OCI-LY7 (cell line): ENCODE results near the gene RAP1B.

Source experiments
- EZH2phosphoT487 ChIP-seq: fragments of 200-600 bp; sonication (generic); IDR thresholded peaks from 2 replicates; pipeline ENCODE4 v1.6.1; 2018; ENCODE audit warnings: low read depth, borderline replicate concordance, mild to moderate bottlenecking, mixed run types, antibody characterized with exemption, low read length, moderate library complexity, mixed read lengths
- TF ChIP-seq, protein P1 (sequence below): fragments of 200-600 bp; sonication (generic); conservative IDR thresholded peaks from 2 replicates; pipeline ENCODE4 v1.5.1; 2014; ENCODE audit warnings: mild to moderate bottlenecking, antibody characterized with exemption, low read length, moderate library complexity, mixed read lengths

DNA sequence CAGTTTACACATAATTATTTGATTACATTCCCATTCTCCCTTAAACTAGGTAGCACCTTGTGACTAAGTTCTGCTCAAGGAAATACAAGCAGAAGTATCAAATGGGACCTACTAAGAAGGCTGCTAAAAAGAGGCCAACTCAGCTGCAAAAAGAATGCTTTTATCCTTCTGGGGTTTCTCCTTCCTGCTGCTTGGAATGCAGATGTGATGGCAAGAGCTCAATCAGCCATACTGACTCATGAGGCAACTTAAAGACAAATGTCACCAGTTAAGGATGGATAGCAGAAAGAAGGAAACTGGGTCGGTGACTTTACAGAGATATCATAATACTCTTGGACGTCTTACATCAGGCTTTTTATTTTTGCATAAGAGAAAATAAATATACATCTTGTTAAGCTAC is 38.0 kb upstream of the RAP1B start:
- TF ChIP-seq, protein P1, sequence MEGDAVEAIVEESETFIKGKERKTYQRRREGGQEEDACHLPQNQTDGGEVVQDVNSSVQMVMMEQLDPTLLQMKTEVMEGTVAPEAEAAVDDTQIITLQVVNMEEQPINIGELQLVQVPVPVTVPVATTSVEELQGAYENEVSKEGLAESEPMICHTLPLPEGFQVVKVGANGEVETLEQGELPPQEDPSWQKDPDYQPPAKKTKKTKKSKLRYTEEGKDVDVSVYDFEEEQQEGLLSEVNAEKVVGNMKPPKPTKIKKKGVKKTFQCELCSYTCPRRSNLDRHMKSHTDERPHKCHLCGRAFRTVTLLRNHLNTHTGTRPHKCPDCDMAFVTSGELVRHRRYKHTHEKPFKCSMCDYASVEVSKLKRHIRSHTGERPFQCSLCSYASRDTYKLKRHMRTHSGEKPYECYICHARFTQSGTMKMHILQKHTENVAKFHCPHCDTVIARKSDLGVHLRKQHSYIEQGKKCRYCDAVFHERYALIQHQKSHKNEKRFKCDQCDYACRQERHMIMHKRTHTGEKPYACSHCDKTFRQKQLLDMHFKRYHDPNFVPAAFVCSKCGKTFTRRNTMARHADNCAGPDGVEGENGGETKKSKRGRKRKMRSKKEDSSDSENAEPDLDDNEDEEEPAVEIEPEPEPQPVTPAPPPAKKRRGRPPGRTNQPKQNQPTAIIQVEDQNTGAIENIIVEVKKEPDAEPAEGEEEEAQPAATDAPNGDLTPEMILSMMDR, result no peak
- no peak for TF ChIP-seq EZH2phosphoT487
